NCI-H1048 (cell line): ENCODE data around the gene RNF223.

Experiments used
- DNase-seq: peaks from one replicate; lab custom pipeline; 2025; lab: John Stamatoyannopoulos, UW

Gene RNF223

GRCh38 chr1:1026599-1027413 lies 47.3 kb downstream of the RNF223 start:
- DNase-seq, result no peak

- DNase-seq, result no peak
Measured at GRCh38 chr1:1025730-1026129, 48.4 kb downstream of the RNF223 start.

- DNase-seq, result peak; percentile 43
Measured at GRCh38 chr1:1024771-1025699, 49.1 kb downstream of the RNF223 start.

- DNase-seq, result no peak
Measured at GRCh38 chr1:1024149-1024770, 49.8 kb downstream of the RNF223 start.

GRCh38 chr1:1023700-1024099 lies 50.4 kb downstream of the RNF223 start:
- DNase-seq, result no peak

- no peak for DNase-seq
Measured at GRCh38 chr1:1022302-1023009, 51.6 kb downstream of the RNF223 start.

GRCh38 chr1:1021920-1022259 lies 52.2 kb downstream of the RNF223 start:
- no peak for DNase-seq

- DNase-seq, result peak; percentile 36
Measured at GRCh38 chr1:1021010-1021919, 52.8 kb downstream of the RNF223 start.
